Gastrocnemius medialis (tissue), 4 donors: ENCODE results near the gene PHKB.

Experiments used
- POLR2A ChIP-seq, 2 donors: fragments of 450-650 bp; IDR thresholded peaks; one replicate each; pipeline ENCODE4 v1.6.1; 2017; ENCODE audit warnings: antibody characterized with exemption in 2 of 2, mild to moderate bottlenecking in 2 of 2, moderate library complexity in 2 of 2
- TF ChIP-seq, protein P1 (sequence below), 5 experiments: fragments of 450-650 bp in 3 of 5; fragments of 200-600 bp in 2 of 5; sonication (generic) in 2 of 5; IDR thresholded peaks in 4 of 5; conservative IDR thresholded peaks in 1 of 5; 1 replicate in 4 of 5; 2 replicates in 1 of 5; pipeline ENCODE4 v1.5.1; 2016 to 2019; ENCODE audit warnings: antibody characterized with exemption in 5 of 5, mild to moderate bottlenecking in 3 of 5, moderate library complexity in 3 of 5

DNA sequence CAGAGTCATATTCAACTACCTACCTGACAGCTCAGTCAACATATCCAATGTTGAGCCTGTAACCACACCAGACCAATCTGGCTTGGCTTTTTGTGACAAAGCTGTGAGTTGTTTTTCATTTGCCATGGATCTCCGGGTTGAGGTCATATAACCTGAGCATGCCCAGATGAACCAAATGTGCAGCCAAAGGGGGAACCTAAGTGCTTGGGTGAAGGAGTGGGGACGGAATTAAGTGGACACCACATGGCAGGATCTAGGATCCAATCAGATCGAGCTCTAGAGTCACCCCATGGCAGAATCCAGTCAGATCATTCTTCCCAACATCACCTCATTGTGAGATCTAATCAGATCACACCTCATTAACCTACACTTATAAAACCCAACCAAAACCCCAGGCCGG, 258.6 kb downstream of the PHKB start:
- TF ChIP-seq, protein P1, sequence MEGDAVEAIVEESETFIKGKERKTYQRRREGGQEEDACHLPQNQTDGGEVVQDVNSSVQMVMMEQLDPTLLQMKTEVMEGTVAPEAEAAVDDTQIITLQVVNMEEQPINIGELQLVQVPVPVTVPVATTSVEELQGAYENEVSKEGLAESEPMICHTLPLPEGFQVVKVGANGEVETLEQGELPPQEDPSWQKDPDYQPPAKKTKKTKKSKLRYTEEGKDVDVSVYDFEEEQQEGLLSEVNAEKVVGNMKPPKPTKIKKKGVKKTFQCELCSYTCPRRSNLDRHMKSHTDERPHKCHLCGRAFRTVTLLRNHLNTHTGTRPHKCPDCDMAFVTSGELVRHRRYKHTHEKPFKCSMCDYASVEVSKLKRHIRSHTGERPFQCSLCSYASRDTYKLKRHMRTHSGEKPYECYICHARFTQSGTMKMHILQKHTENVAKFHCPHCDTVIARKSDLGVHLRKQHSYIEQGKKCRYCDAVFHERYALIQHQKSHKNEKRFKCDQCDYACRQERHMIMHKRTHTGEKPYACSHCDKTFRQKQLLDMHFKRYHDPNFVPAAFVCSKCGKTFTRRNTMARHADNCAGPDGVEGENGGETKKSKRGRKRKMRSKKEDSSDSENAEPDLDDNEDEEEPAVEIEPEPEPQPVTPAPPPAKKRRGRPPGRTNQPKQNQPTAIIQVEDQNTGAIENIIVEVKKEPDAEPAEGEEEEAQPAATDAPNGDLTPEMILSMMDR (IDR thresholded peaks at IDR 0.05 in 4 of 5, conservative IDR thresholded peaks at IDR 0.05 in 1 of 5) = no peak
- no peak for TF ChIP-seq POLR2A (IDR thresholded peaks at IDR 0.05)
